Cortex of kidney (tissue), 1 donor: ENCODE results near the gene HLA-A.
"Not testable (repeated sequence)": the region's sequence is repeated elsewhere in the genome, so short reads cannot be mapped to it uniquely, and the experiment has no call there.

Source experiments
- DNase-seq: peaks from one replicate; lab custom pipeline; 2025; lab: John Stamatoyannopoulos, UW

Gene HLA-A

GRCh38 chr6:29942275-29943052 lies at the start of gene HLA-A:
TSS of gene HLA-A (plus strand) at chr6:29942532. CDS start at chr6:29942554, 22 bp downstream.
- DNase-seq = no peak

- DNase-seq = no peak
These were observed 49.6 kb upstream of the HLA-A start for GRCh38 chr6:29892696-29893095.

- no peak for DNase-seq
These were observed 43.1 kb upstream of the HLA-A start for GRCh38 chr6:29899281-29899680.

GRCh38 chr6:29905286-29905685 lies 37.0 kb upstream of the HLA-A start:
- no peak for DNase-seq

- DNase-seq = no peak
These were observed 34.5 kb upstream of the HLA-A start for GRCh38 chr6:29907637-29908340.

GRCh38 chr6:29908341-29908662 lies 34.0 kb upstream of the HLA-A start:
- no peak for DNase-seq

GRCh38 chr6:29908710-29909109 lies 33.6 kb upstream of the HLA-A start:
- no peak for DNase-seq

- DNase-seq = no peak
These were observed 32.3 kb upstream of the HLA-A start for GRCh38 chr6:29909985-29910384.

GRCh38 chr6:29912840-29913239 lies 29.5 kb upstream of the HLA-A start:
- no peak for DNase-seq

- no peak for DNase-seq
These were observed 25.6 kb upstream of the HLA-A start for GRCh38 chr6:29916741-29917140.

- no peak for DNase-seq
These were observed 24.5 kb upstream of the HLA-A start for GRCh38 chr6:29917857-29918256.

- DNase-seq = no peak
These were observed 22.6 kb upstream of the HLA-A start for GRCh38 chr6:29919506-29920445.

- DNase-seq = no peak
These were observed 18.0 kb upstream of the HLA-A start for GRCh38 chr6:29924287-29924686.

- no peak for DNase-seq
These were observed 17.6 kb upstream of the HLA-A start for GRCh38 chr6:29924731-29925130.

GRCh38 chr6:29925321-29925720 lies 17.0 kb upstream of the HLA-A start:
- no peak for DNase-seq

- DNase-seq = no peak
These were observed 16.5 kb upstream of the HLA-A start for GRCh38 chr6:29925727-29926412.

GRCh38 chr6:29926413-29927274 lies 15.7 kb upstream of the HLA-A start:
- no peak for DNase-seq

GRCh38 chr6:29927275-29927569 lies 15.1 kb upstream of the HLA-A start:
- DNase-seq = no peak

GRCh38 chr6:29927841-29928388 lies 14.4 kb upstream of the HLA-A start:
- no peak for DNase-seq

GRCh38 chr6:29930047-29930446 lies 12.3 kb upstream of the HLA-A start:
- DNase-seq = not testable (repeated sequence)

GRCh38 chr6:29933955-29934354 lies 8.4 kb upstream of the HLA-A start:
- DNase-seq = no peak
